Measurements from ENCODE around the gene RABL2A. TPM values are rescaled to one million over a fixed set of nuclear protein-coding genes. Genes with fewer than 3 reads are reported as not detected.
"Not testable (repeated sequence)": the region's sequence is repeated elsewhere in the genome, so short reads cannot be mapped to it uniquely, and the experiment has no call there.

The RABL2A gene
- total RNA-seq, 6 experiments from 2014 or later = 3.7 to 6.5 (median 5.5) TPM

DNA sequence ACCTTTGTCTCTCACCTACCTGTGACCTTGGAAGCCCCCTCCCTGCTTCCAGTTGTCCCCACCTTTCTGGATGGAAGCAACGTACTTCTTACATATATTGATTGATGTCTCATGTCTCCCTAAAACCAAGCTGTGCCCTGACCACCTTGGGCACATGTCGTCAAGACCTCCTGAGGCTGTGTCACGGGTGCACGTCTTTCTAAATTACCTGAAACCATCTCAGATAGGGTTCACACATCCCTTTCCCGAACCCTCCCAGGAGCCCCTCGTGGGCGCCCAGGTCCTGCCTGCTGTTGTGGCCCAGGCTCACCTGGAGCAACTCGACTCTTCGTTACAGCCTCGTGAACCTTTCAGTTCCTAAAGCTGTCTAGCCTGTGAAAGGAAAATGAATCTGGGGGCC is 1.2 kb upstream of the RABL2A start:
- not testable (repeated sequence) for H3K9me3 Mint-ChIP-seq; H3K27ac Mint-ChIP-seq; H3K27me3 Mint-ChIP-seq (ENCODE audit: insufficient read depth); H3K36me3 Mint-ChIP-seq (ENCODE audit: low read depth); DNase-seq; H3K4me1 Mint-ChIP-seq (ENCODE audit: low read depth)
- H3K4me3 Mint-ChIP-seq = peak overlapping the region; percentile 94; the same call in 1 of the 2 replicates

DNA sequence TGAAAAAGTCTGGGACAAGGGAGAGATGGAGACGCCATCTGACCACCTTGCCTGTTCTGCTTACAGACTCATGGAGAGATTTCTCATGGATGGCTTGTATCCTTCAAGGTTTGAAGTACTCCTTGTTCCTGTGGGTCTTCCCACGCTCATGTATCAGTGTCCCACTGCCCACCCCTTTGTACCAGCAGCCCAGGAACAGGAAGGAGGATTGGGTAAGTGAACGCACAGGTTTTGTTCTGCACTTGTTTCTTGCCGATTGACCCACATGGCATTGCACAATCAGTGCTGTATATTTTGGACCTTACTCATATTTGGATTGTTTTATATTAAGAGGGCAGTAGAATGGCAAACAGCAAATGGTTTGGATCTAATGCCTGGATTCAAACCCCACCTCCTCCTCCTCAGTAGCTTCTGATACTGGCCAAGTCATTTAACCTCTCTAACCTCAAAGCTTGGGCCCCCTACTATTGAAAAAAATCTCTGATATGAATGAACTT is 5.8 kb downstream of the RABL2A start:
- DNase-seq; H3K4me1 Mint-ChIP-seq (ENCODE audit: low read depth); H3K4me3 Mint-ChIP-seq; H3K27me3 Mint-ChIP-seq (ENCODE audit: insufficient read depth); H3K27ac Mint-ChIP-seq; H3K36me3 Mint-ChIP-seq (ENCODE audit: low read depth); H3K9me3 Mint-ChIP-seq: not testable (repeated sequence)

DNA sequence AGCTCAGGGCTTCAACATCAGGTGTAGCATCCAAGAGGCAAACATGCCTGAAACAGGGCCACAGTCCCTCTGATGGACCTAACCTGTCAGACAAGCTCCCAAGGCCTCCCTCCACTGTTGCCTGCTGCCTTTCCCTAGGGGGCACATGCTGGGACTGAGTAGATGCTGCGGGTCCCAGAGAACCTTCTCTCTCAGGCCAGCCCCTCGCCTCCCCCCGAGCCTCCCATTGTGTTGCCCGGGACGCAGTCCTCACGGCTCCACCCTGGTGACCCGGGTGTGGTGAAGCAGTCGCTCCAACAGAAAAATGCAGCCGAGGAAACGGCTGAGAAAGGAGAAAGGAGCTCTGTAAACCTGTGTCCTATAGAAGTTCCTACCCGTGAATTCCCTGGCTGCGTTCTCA is 8.3 kb downstream of the RABL2A start:
- not testable (repeated sequence) for H3K4me3 Mint-ChIP-seq; DNase-seq; H3K36me3 Mint-ChIP-seq (ENCODE audit: low read depth); H3K9me3 Mint-ChIP-seq; H3K4me1 Mint-ChIP-seq (ENCODE audit: low read depth); H3K27ac Mint-ChIP-seq; H3K27me3 Mint-ChIP-seq (ENCODE audit: insufficient read depth)

DNA sequence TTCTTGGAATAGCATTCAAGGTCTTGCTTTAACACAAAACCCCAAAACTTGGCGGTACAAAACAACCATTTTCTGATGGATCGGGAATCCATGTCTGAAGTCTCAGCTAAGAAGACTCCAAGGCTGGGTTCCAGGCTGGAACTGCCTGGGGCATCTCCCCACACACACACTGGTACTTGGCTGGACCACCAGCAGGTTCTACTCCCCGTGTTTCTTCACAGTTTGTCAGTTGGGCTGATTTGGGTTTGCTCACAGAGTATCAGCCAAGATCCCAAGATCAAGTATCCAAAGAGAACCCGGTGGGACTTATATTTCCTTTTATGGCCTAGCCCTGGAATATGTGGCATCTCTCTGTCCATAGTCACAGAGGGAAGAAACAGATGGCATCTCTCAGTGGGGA is 9.2 kb downstream of the RABL2A start:
- H3K4me1 Mint-ChIP-seq (ENCODE audit: low read depth); H3K36me3 Mint-ChIP-seq (ENCODE audit: low read depth); DNase-seq; H3K27ac Mint-ChIP-seq; H3K4me3 Mint-ChIP-seq; H3K27me3 Mint-ChIP-seq (ENCODE audit: insufficient read depth); H3K9me3 Mint-ChIP-seq: not testable (repeated sequence)

DNA sequence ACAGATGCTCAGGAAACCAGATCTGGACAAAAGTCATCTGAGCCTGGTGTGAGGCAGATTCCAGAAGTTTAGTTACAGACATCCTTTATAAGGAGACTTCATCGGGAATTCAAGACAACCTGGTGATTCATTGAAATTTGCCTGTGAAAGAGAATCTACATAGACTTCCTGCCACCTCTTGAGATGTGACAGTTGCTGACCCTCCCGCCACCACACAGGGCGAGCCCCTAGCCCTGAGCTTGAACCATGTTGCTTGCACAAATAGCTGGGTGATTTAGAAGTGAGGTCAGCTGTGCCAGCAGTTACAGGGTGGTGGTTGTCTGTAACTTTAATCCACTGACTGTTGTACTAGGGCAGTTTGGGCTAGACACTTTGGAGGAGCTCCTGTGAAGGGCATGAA is 11.0 kb downstream of the RABL2A start:
- H3K27me3 Mint-ChIP-seq (ENCODE audit: insufficient read depth); H3K4me1 Mint-ChIP-seq (ENCODE audit: low read depth); DNase-seq; H3K27ac Mint-ChIP-seq; H3K9me3 Mint-ChIP-seq; H3K4me3 Mint-ChIP-seq; H3K36me3 Mint-ChIP-seq (ENCODE audit: low read depth): not testable (repeated sequence)

DNA sequence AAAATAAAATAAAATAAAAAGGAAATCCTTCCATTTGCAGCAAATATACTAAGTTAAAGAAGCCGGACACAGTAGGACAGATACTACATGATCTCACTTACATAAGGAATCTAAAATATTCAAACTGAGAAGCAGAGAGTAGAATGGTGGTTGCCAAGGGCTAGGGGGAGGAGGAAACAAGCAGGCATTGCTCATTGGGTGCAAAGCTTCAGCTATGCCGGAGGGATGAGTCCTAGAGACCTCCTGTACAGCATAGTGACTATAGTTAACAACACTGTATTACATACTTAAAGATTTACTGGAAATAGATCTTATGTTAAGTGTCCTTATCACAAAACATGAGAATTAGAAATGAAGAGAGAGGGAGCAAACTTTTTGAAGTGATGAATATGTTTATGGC is 19.2 kb downstream of the RABL2A start:
- H3K4me3 Mint-ChIP-seq; H3K9me3 Mint-ChIP-seq; H3K4me1 Mint-ChIP-seq (ENCODE audit: low read depth); H3K27ac Mint-ChIP-seq; H3K27me3 Mint-ChIP-seq (ENCODE audit: insufficient read depth); H3K36me3 Mint-ChIP-seq (ENCODE audit: low read depth); DNase-seq: not testable (repeated sequence)

DNA sequence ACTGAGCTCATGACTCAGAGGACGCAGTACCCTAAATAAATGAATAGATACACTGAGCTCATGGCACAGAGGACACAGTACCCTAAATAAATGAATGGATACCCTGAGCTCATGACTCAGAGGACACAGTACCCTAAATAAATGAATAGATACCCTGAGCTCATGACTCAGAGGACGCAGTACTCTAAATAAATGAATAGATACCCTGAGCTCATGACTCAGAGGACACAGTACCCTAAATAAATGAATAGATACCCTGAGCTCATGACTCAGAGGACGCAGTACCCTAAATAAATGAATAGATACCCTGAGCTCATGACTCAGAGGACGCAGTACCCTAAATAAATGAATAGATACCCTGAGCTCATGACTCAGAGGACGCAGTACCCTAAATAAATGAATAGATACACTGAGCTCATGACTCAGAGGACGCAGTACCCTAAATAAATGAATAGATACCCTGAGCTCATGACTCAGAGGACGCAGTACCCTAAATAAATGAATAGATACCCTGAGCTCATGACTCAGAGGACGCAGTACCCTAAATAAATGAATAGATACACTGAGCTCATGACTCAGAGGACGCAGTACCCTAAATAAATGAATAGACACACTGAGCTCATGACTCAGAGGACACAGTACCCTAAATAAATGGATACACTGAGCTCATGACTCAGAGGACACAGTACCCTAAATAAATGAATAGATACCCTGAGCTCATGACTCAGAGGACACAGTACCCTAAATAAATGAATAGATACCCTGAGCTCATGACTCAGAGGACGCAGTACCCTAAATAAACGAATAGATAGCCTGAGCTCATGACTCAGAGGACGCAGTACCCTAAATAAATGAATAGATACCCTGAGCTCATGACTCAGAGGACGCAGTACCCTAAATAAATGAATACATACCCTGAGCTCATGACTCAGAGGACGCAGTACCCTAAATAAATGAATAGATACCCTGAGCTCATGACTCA is 24.1 kb downstream of the RABL2A start:
- not testable (repeated sequence) for H3K4me1 Mint-ChIP-seq (ENCODE audit: low read depth); DNase-seq; H3K27me3 Mint-ChIP-seq (ENCODE audit: insufficient read depth); H3K4me3 Mint-ChIP-seq; H3K9me3 Mint-ChIP-seq; H3K27ac Mint-ChIP-seq; H3K36me3 Mint-ChIP-seq (ENCODE audit: low read depth)

DNA sequence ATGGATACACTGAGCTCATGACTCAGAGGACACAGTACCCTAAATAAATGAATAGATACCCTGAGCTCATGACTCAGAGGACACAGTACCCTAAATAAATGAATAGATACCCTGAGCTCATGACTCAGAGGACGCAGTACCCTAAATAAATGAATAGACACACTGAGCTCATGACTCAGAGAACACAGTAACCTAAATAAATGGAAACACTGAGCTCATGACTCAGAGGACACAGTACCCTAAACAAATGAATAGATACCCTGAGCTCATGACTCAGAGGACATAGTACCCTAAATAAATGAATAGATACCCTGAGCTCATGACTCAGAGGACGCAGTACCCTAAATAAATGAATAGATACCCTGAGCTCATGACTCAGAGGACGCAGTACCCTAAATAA is 25.5 kb downstream of the RABL2A start:
- DNase-seq; H3K4me1 Mint-ChIP-seq (ENCODE audit: low read depth); H3K36me3 Mint-ChIP-seq (ENCODE audit: low read depth); H3K27ac Mint-ChIP-seq; H3K9me3 Mint-ChIP-seq; H3K27me3 Mint-ChIP-seq (ENCODE audit: insufficient read depth); H3K4me3 Mint-ChIP-seq: not testable (repeated sequence)

DNA sequence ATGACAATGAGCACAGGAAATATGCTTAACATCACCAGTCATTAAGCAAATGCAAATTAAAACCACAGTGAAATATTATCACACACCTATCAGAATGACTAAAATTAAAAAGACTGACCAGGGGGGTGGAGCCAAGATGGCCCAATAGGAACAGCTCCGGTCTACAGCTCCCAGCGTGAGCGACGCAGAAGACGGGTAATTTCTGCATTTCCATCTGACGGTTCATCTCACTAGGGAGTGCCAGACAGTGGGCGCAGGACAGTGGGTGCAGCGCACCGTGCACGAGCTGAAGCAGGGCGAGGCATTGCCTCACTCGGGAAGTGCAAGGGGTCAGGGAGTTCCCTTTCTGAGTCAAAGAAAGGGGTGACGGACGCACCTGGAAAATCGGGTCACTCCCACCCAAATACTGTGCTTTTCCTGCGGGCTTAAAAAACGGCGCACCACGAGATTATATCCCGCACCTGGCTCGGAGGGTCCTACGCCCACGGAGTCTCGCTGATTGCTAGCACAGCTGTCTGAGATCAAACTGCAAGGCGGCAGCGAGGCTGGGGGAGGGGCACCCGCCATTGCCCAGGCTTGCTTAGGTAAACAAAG is 29.1 kb downstream of the RABL2A start:
- H3K36me3 Mint-ChIP-seq (ENCODE audit: low read depth); H3K4me1 Mint-ChIP-seq (ENCODE audit: low read depth); DNase-seq; H3K9me3 Mint-ChIP-seq; H3K4me3 Mint-ChIP-seq; H3K27ac Mint-ChIP-seq; H3K27me3 Mint-ChIP-seq (ENCODE audit: insufficient read depth): not testable (repeated sequence)

DNA sequence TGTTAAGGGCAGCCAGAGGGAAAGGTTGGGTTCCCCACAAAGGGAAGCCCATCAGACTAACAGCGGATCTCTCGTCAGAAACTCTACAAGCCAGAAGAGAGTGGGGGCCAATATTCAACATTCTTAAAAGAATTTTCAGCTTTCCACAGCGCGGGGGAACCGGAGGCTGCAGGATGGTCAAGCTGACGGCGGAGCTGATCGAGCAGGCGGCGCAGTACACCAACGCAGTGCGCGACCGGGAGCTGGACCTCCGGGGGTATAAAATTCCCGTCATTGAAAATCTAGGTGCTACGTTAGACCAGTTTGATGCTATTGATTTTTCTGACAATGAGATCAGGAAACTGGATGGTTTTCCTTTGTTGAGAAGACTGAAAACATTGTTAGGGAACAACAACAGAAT is 30.7 kb downstream of the RABL2A start:
- not testable (repeated sequence) for H3K4me1 Mint-ChIP-seq (ENCODE audit: low read depth); H3K27me3 Mint-ChIP-seq (ENCODE audit: insufficient read depth); H3K27ac Mint-ChIP-seq; H3K9me3 Mint-ChIP-seq; DNase-seq; H3K36me3 Mint-ChIP-seq (ENCODE audit: low read depth)
- H3K4me3 Mint-ChIP-seq = peak overlapping the region; percentile 57

DNA sequence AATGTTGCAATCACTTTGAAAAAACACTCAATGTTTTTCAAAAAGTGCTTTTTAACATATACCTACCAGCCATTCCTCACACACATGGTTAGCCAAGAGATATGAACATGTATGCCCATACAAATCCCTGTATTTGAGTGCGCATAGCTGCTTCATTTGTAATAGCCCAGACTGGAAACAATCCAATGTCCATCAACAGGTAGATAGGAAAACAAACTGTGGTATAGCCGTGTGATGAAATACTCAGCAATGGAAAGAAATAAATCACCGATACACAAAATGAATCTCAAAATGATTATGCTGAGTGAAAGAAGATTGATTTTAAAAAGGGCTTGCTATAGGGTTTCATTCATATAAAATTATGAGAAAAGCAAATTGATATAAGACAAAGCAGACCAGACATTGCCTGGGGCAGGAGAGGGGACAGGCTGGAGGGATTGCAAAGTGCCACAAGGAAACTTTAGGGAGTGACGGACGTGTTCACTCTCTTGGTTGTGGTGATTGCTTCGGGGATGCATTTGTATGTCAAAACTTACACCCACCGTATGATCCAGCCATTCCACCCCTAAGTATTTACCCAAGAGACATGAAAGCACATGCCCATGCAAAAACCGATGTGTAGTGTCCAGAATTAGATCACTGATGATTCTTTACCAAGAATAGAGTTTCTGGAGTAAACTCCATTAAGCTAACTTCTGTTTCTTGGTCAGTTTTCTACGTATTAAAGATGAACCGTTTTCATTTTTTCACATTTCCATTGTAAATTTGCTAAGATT is 36.4 kb downstream of the RABL2A start:
- H3K4me1 Mint-ChIP-seq (ENCODE audit: low read depth); H3K4me3 Mint-ChIP-seq; H3K9me3 Mint-ChIP-seq; H3K36me3 Mint-ChIP-seq (ENCODE audit: low read depth); DNase-seq; H3K27ac Mint-ChIP-seq: not testable (repeated sequence)
- peaks cover 10% of the 10 kb centered on the region for H3K27me3 Mint-ChIP-seq (ENCODE audit: insufficient read depth)

DNA sequence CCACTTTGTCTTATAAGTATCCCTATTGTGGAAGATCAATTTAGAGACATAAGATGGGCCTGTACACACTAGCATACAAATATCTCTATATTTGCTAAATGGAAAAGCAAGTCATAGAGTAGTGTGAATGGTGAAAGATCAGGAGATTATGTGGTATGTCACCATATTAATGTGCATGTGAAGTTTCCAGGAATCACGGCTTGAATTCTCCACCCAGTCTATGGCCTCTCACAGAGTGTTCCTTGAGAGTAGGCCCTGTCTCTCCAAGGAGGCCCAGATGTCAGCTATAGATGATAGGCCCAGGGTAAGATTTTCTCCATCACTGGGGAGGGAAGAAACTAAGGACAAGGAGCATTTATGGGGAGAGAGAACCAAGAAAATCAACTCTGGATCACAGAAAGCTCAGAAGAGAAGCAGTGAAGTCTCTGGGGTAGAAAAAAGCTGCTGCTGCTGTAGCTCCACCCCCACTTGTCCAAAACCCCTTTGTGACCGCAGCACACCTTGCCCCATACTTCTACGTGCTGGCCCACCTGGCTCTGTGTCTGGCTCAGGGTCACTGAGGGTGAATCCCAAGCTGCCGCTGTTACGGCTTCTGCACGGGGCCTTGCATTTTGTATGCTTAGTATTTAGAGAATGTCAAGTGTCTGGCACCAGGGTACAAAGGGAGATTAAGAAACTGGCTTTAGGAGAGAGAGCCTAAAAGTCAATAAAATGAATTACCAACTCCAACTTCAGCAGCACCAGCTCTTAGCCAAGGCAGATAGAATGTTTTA is 37.9 kb downstream of the RABL2A start:
- H3K27me3 Mint-ChIP-seq (ENCODE audit: insufficient read depth); H3K27ac Mint-ChIP-seq; H3K36me3 Mint-ChIP-seq (ENCODE audit: low read depth); DNase-seq; H3K9me3 Mint-ChIP-seq; H3K4me3 Mint-ChIP-seq; H3K4me1 Mint-ChIP-seq (ENCODE audit: low read depth): not testable (repeated sequence)

DNA sequence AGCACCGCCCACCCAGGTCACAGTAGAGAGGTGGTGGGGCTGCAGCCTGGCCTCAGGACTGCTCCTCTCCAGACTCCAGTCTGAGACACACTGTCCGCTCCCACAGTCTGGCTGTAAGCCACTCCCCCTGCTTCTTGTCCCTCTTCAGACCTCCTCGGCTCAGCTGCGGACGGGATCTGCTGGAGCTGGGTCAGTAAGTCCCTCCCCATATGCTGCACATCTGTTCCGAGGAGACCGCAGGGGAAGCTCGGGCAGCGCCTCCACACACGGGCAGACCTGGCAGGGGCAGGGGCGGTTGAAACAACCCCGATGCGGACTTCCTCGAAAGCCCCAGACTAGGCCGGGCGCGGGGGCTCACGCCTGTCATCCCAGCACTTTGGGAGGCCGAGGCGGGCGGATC is 41.9 kb downstream of the RABL2A start:
- not testable (repeated sequence) for H3K4me1 Mint-ChIP-seq (ENCODE audit: low read depth); H3K4me3 Mint-ChIP-seq; H3K27me3 Mint-ChIP-seq (ENCODE audit: insufficient read depth); DNase-seq; H3K27ac Mint-ChIP-seq; H3K36me3 Mint-ChIP-seq (ENCODE audit: low read depth); H3K9me3 Mint-ChIP-seq

All from HFFc6 (cell line).